IPS DF 6.9 (cell line): ENCODE results near the gene PDE8B.

Experiments
- DNase-seq: peaks from one replicate; pipeline ENCODE4 v3.0.0-alpha.2; 2013; ENCODE audit warnings: low read depth, low spot score
- H3K27ac ChIP-seq: one replicate; pipeline ENCODE4 v1.5.1; 2013; ENCODE audit warnings: low read length, control low read depth
- H3K27me3 ChIP-seq: 2 replicates; pipeline ENCODE4 v1.6.1; 2013; ENCODE audit warnings: mild to moderate bottlenecking, low read length; ENCODE audit not compliant: control insufficient read depth, insufficient read depth
- H3K36me3 ChIP-seq: 2 replicates; pipeline ENCODE4 v1.6.1; 2013; ENCODE audit warnings: low read length; ENCODE audit not compliant: control insufficient read depth, insufficient read depth
- H3K4me1 ChIP-seq: 2 replicates; pipeline ENCODE4 v1.6.1; 2013; ENCODE audit warnings: low read length; ENCODE audit not compliant: control insufficient read depth, insufficient read depth
- H3K4me3 ChIP-seq: 2 replicates; pipeline ENCODE4 v1.5.1; 2013; ENCODE audit warnings: mild to moderate bottlenecking, low read length
- H3K9me3 ChIP-seq: 2 replicates; pipeline ENCODE4 v1.6.1; 2013; ENCODE audit warnings: low read length, inconsistent platforms; ENCODE audit not compliant: control insufficient read depth, insufficient read depth
- WGBS: extraction: QIAGEN DNeasy Blood & Tissue Kit; methylation state at CpG from one replicate; pipeline ENCODE4 v1.1.7; 2013; ENCODE audit warnings: mixed read lengths, missing lambda C conversion rate; ENCODE audit not compliant: insufficient read length, insufficient coverage; 5-methylcytosine and 5-hydroxymethylcytosine counted together

PDE8B gene

GRCh38 chr5:77255617-77256016 is 45.1 kb downstream of the PDE8B start:
- Histone ChIP-seq H3K4me1 (no peaks in the 10 kb centered on the region), H3K36me3 (no peaks in the 10 kb centered on the region), H3K27me3 (no peaks in the 10 kb centered on the region), H3K27ac (no peak overlapping the region), H3K4me3 (no peak overlapping the region), H3K9me3 (no peaks in the 10 kb centered on the region)
- no CpG with 5 or more reads among the region's 6 CpGs for WGBS
- no peak for DNase-seq

- H3K4me3 ChIP-seq, result no peak overlapping the region
- no peak overlapping the region for H3K27ac ChIP-seq
- DNase-seq, result no peak
- no CpG with 5 or more reads among the region's 1 CpG for WGBS
- H3K9me3 ChIP-seq, result no peaks in the 10 kb centered on the region
- no peaks in the 10 kb centered on the region for H3K27me3 ChIP-seq
- H3K4me1 ChIP-seq, result no peaks in the 10 kb centered on the region
- no peaks in the 10 kb centered on the region for H3K36me3 ChIP-seq
Observed at GRCh38 chr5:77256406-77256805, 45.9 kb downstream of the PDE8B start.

GRCh38 chr5:77258652-77259051 is 48.2 kb downstream of the PDE8B start:
- Histone ChIP-seq H3K4me3 (no peak overlapping the region), H3K27ac (no peak overlapping the region), H3K9me3 (no peaks in the 10 kb centered on the region), H3K27me3 (no peaks in the 10 kb centered on the region), H3K36me3 (no peaks in the 10 kb centered on the region), H3K4me1 (no peaks in the 10 kb centered on the region)
- DNase-seq, result no peak
- no CpG with 5 or more reads among the region's 1 CpG for WGBS

- H3K27ac ChIP-seq, result no peak overlapping the region
- H3K27me3 ChIP-seq, result no peaks in the 10 kb centered on the region
- no peaks in the 10 kb centered on the region for H3K36me3 ChIP-seq
- DNase-seq, result no peak
- no peak overlapping the region for H3K4me3 ChIP-seq
- H3K4me1 ChIP-seq, result no peaks in the 10 kb centered on the region
- no peaks in the 10 kb centered on the region for H3K9me3 ChIP-seq
Observed at GRCh38 chr5:77259476-77259875, 49.0 kb downstream of the PDE8B start.

- H3K9me3 ChIP-seq, result no peaks in the 10 kb centered on the region
- no peak for DNase-seq
- no peak overlapping the region for H3K4me3 ChIP-seq
- no peak overlapping the region for H3K27ac ChIP-seq
- H3K36me3 ChIP-seq, result no peaks in the 10 kb centered on the region
- no CpG with 5 or more reads among the region's 1 CpG for WGBS
- no peaks in the 10 kb centered on the region for H3K27me3 ChIP-seq
- H3K4me1 ChIP-seq, result no peaks in the 10 kb centered on the region
Observed at GRCh38 chr5:77262697-77263096, 52.2 kb downstream of the PDE8B start.

- Histone ChIP-seq H3K4me3 (no peak overlapping the region), H3K27ac (no peak overlapping the region), H3K27me3 (no peaks in the 10 kb centered on the region), H3K4me1 (no peaks in the 10 kb centered on the region), H3K9me3 (no peaks in the 10 kb centered on the region), H3K36me3 (no peaks in the 10 kb centered on the region)
- no peak for DNase-seq
- no CpG with 5 or more reads among the region's 2 CpGs for WGBS
Observed at GRCh38 chr5:77266291-77266690, 55.8 kb downstream of the PDE8B start.

GRCh38 chr5:77267496-77267895 is 57.0 kb downstream of the PDE8B start:
- DNase-seq, result no peak
- H3K9me3 ChIP-seq, result no peaks in the 10 kb centered on the region
- no CpG with 5 or more reads among the region's 3 CpGs for WGBS
- H3K36me3 ChIP-seq, result no peaks in the 10 kb centered on the region
- H3K4me3 ChIP-seq, result no peak overlapping the region
- H3K4me1 ChIP-seq, result no peaks in the 10 kb centered on the region
- H3K27me3 ChIP-seq, result no peaks in the 10 kb centered on the region
- H3K27ac ChIP-seq, result no peak overlapping the region

GRCh38 chr5:77272206-77272605 is 61.7 kb downstream of the PDE8B start:
- no peak overlapping the region for H3K27ac ChIP-seq
- no peaks in the 10 kb centered on the region for H3K27me3 ChIP-seq
- no peaks in the 10 kb centered on the region for H3K36me3 ChIP-seq
- no peak overlapping the region for H3K4me3 ChIP-seq
- DNase-seq, result no peak
- WGBS, result no CpG with 5 or more reads among the region's 1 CpG
- no peaks in the 10 kb centered on the region for H3K4me1 ChIP-seq
- no peaks in the 10 kb centered on the region for H3K9me3 ChIP-seq

- Histone ChIP-seq H3K4me3 (no peak overlapping the region), H3K9me3 (no peaks in the 10 kb centered on the region), H3K36me3 (no peaks in the 10 kb centered on the region), H3K4me1 (no peaks in the 10 kb centered on the region), H3K27me3 (no peaks in the 10 kb centered on the region), H3K27ac (no peak overlapping the region)
- no CpG with 5 or more reads among the region's 4 CpGs for WGBS
- no peak for DNase-seq
Observed at GRCh38 chr5:77277759-77278158, 67.3 kb downstream of the PDE8B start.

- no peak for DNase-seq
Observed at GRCh38 chr5:77280036-77280435, 69.6 kb downstream of the PDE8B start.

GRCh38 chr5:77281969-77282336 is 71.5 kb downstream of the PDE8B start:
- Histone ChIP-seq H3K36me3 (no peaks in the 10 kb centered on the region), H3K4me3 (no peak overlapping the region), H3K4me1 (no peaks in the 10 kb centered on the region), H3K27me3 (no peaks in the 10 kb centered on the region), H3K9me3 (no peaks in the 10 kb centered on the region), H3K27ac (no peak overlapping the region)
- no peak for DNase-seq
- WGBS, result no CpG with 5 or more reads among the region's 3 CpGs

More at GRCh38 chr5:77280036-77280435, 69.6 kb downstream of the PDE8B start:
- no peaks in the 10 kb centered on the region for H3K9me3 ChIP-seq
- WGBS, result no CpG with 5 or more reads among the region's 3 CpGs
- no peaks in the 10 kb centered on the region for H3K27me3 ChIP-seq
- no peaks in the 10 kb centered on the region for H3K36me3 ChIP-seq
- no peak overlapping the region for H3K27ac ChIP-seq
- no peaks in the 10 kb centered on the region for H3K4me1 ChIP-seq
- no peak overlapping the region for H3K4me3 ChIP-seq
